ENCODE data around the gene ERC2.

ERC2 gene

DNA sequence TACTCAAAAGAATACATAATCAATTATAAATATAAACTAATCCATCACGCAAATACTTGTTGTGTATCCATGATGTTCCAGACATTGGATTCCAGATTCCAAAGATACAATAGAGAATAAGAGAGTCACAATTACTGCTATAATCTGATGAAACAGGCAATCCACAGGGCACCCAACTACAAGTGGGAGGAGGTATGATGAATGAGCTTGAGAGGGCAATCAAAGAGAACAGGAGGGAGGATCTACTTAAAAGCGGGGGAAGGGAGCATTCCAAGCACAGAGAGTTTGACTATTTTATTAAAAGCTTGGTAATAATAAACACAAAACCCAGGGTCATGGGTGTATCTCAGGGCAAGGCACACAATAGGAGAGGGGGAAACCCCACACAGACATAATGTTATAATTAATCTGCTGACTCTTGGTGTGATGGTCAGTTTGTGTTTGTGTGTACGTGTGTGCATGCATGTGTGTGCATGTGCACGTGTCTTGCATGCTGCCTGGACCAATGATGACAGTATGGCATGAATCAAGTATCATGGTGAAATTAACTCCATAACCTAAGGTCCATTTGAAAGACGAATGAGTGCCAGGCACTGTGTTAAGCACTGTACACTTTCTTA is 655.8 kb downstream of the ERC2 start:
- no peak for DNase-seq

DNA sequence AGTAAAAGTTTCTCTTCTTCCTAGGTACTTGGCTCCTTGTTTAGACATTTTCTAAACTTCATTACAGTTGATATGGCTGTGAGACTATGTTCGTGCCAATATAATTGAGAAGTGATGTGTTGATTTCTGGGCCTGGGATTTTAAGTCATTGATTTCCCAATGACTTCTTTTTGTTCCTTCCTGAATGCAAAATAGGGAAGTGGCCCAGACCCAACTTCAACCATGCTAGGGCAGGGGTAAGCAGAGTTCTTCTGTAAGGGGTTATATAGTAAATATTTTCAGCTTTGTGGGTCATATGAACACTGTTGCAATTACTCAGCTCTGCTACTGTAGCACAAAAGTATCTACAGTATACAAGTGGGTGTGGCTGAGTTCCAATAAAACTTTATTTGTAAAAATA is 661.1 kb downstream of the ERC2 start:
- DNase-seq, result no peak

DNA sequence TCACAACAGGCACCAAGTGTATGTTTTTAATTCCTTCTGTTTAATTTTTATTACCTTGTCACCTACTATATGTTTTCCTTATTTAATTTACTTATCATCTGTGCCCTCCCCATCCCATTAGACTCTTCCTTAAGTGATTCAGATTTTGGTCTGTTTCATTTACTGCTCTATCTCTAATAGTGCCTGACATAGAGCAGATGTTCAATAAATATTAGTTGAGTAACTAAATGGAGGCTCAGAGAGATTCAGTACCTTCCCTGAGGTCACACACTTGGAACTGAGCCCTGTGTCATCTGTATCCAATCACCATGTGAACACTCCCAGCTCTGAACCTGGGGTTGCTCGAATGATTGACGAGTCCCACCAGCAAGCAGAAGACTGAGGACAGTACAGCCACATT is 663.1 kb downstream of the ERC2 start:
- DNase-seq, result no peak

- no peak for DNase-seq
Observed at GRCh38 chr3:55804170-55805095, 663.8 kb downstream of the ERC2 start.

GRCh38 chr3:55802816-55803215 is 665.5 kb downstream of the ERC2 start:
- DNase-seq, result no peak

DNA sequence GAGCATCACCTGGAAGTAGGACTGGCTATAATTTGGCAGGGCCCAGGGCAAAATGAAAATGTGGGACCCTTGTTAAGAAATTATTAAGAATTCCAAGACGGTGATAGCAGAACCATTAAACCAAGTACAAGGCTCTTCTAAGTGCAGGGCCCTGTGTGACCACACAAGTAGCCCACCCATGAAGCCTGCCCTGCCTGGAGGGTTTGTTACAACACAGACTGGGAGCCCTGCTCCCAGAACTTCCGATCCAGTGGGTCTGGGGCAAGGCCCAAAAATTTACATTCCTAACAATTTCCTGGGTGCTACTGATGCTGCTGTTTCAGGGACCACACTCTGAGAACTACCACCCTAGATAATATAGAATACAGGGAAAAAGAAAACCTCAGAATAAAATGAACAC is 666.6 kb downstream of the ERC2 start:
- DNase-seq, result no peak

DNA sequence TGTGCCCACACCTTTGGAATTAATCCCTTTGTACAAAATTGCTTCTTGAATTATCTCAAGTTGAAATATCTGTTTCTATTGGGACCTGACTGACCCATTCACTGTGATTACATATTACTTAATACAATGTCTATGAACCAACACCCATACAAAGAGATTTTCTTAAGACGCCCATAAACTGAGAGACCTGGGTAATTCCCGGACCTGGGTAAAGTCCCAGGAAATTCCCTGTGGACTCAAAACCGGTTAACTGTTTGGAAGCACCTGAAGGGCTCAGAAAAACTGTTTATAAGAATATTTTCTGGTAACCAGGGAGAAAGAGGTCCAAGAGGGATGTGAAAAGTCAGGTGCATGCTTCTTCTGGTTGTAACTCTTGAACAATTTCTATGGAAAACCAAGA is 667.2 kb downstream of the ERC2 start:
- no peak for DNase-seq

DNA sequence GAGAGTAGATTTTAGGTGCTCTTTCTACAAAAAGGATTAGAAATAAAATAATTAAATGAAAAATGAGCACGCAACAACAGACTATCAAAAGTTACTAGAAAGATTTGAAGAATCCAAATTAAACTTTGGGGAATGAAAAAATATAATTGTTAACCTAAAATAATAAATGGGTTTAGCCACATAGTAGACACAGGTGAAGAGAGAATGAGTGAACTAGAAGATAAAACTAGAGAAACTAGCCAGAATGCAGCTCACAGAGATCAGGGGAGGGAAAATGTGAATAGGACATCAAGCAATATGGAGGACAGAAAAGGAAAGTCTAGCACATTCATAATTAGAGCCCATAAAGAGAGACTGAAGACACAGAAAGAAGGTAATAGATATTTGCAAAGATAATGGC is 670.5 kb downstream of the ERC2 start:
- DNase-seq, result no peak

DNA sequence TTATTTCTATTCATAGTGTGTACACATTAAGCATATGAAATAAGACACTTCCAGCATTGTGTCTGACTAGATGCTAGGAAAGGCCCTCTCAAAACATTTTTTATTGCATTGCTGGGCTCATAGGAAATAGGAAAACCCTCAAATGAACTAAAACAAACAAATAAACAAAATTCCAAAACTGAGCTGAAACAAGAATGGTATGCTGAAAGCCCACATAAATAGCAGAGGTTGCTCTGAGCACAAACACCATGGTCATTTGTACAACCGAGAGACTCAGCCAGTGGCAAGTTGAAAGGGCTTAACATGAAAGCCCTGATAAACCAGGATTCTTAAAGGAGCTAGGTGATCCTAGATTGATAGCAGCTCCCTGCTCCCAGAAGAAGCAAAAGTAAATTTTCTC is 671.2 kb downstream of the ERC2 start:
- no peak for DNase-seq

- no peak for DNase-seq
Observed at GRCh38 chr3:55796533-55796932, 671.7 kb downstream of the ERC2 start.

DNA sequence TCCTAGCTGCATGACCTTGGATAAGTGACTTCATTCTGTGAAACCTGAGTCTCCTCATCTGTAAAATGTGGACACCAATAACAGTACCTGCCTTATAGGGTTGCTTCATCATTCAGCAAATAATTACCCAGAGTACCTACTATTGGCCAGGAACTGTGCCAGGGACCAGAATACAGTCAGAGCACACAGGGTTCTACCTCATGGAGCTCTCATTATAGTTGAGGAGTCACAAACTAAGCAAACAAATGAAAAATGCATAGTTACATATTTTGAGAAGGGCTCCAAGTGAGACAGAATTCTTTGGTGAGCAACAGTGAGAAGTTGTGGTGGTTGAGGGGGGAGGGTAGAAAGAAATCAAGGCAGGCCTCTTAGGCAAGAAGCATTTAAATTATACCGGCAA is 672.5 kb downstream of the ERC2 start:
- no peak for DNase-seq

DNA sequence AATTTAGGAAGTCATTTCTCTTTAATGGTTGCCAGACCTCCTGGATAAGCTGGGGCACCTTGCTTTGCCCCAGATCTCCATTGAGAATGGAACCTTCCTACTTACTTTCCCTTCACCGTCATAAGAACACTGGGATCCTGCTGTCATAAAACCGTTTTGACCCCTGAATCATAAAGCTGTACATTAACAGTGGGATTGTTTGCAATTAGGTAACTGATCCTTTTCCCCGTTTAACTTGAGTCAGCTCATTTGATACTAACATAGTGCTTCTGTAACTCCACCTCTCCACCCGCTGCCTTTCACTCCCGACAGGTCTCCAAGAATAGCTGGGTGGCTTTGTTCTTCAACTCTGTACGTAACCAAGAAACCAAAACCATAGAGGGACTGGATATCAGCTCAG is 673.0 kb downstream of the ERC2 start:
- DNase-seq, result no peak

DNA sequence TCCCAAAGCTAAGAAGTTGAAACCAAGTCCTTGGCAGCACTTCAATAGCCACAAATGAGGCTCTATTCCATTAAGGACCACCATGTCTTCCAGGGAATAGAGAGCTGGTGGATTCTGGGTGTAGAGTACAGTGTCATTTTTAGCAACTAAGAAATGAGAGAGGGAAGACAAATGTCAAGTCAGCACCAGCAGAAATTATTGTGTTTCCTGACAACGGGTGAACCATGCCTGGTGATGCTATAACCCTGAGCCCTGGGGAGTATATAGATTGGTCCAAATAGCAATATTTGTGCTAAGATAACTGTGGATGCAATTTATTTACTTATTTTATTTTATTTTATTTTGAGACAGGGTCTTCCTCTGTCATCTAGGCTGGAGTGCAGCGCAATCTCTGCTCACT is 675.5 kb downstream of the ERC2 start:
- no peak for DNase-seq

DNA sequence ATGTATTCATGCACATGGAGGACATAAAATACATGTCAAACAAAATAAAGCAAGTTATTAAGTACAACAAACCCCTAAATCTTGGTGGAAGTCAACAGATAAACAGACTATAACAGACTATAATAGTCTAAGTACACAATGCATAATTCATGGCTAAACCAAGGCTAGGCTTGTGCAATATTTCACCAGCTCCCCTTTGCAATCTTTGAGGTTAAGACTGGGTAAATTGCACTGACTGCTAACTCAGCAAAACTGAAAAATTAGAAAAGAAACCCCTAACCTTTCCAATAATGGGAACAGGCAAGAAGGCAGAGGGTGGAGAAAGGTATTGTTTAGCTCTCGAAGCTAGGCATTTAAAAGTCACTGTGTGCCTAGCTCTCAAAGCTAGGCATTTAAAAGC is 676.3 kb downstream of the ERC2 start:
- DNase-seq, result no peak

GRCh38 chr3:55790596-55791350 is 677.5 kb downstream of the ERC2 start:
- no peak for DNase-seq

GRCh38 chr3:55789516-55789915 is 678.8 kb downstream of the ERC2 start:
- DNase-seq, result no peak

DNA sequence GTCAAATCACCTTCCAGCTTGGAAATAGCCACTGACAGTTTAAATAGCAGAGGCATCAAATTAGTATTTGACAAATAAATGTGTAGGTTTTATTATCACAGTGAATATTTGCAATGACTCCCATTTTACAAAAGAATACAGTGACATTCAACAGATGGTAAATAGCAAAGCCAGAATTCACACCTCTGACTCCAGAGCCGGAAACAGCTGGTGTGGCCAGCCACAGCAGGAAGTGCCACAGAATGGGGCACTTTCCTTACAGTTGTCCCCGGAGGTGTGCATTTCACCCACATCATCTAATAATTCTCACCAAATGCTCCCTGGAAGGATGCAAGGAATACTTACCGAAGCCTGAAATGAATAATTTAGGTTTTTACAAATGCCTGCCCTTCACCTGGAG is 685.5 kb downstream of the ERC2 start:
- no peak for DNase-seq

- no peak for DNase-seq
Observed at GRCh38 chr3:55782351-55782750, 685.9 kb downstream of the ERC2 start.

GRCh38 chr3:55780913-55781312 is 687.4 kb downstream of the ERC2 start:
- DNase-seq, result no peak

- no peak for DNase-seq
Observed at GRCh38 chr3:55779543-55779942, 688.7 kb downstream of the ERC2 start.

GRCh38 chr3:55775366-55776154 is 692.7 kb downstream of the ERC2 start:
- no peak for DNase-seq

DNA sequence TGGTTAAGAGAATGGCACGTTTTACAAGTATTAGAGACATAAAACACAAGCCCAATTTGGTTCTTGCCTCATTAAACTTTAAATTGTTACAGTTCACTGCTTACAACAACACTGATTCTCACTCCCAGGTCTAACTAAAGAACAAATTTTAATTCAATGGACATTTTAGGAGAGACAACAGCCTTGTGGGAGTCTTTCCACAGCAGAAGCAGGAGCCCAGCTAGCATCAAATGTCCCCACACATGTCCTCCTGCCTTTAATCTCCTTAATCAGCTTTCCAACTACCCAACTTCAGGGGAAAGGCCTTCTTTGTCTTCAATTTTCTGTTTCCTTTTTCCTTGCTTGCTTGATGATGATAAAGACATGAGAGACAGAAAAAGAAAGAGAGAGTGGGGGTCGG is 693.4 kb downstream of the ERC2 start:
- DNase-seq, result no peak

GRCh38 chr3:55771503-55771902 is 696.8 kb downstream of the ERC2 start:
- no peak for DNase-seq
